NT2/D1 (cell line): ENCODE measurements around the gene ZCCHC14.

Source experiments
- DNase-seq: peaks from one replicate; pipeline ENCODE4 v3.0.0-alpha.2; 2011; ENCODE audit warnings: low read depth, low spot score
- H3K27me3 ChIP-seq: 2 replicates; pipeline ENCODE4 v1.6.0; 2011; ENCODE audit warnings: mild to moderate bottlenecking; ENCODE audit not compliant: insufficient read length, insufficient read depth
- H3K36me3 ChIP-seq: 2 replicates; pipeline ENCODE4 v1.6.1; 2011; ENCODE audit warnings: mild to moderate bottlenecking, low read length, mixed read lengths; ENCODE audit not compliant: insufficient read depth, insufficient read length
- H3K4me1 ChIP-seq: 2 replicates; pipeline ENCODE4 v1.5.1; 2011; ENCODE audit not compliant: insufficient read depth, insufficient read length
- H3K4me3 ChIP-seq: 2 replicates; pipeline ENCODE4 v1.5.1; 2011; ENCODE audit warnings: low read depth; ENCODE audit not compliant: insufficient read length
- H3K9ac ChIP-seq: 2 replicates; pipeline ENCODE4 v1.6.0; 2011; ENCODE audit warnings: low read depth; ENCODE audit not compliant: insufficient read length
- H3K9me3 ChIP-seq: 2 replicates; pipeline ENCODE4 v1.5.1; 2011; ENCODE audit warnings: mild to moderate bottlenecking, low read length; ENCODE audit not compliant: insufficient read depth
- SUZ12 ChIP-seq: IDR thresholded peaks from 2 replicates; pipeline ENCODE4 v1.6.1; 2011; ENCODE audit not compliant: insufficient read length, insufficient read depth; ENCODE audit errors: extremely low read depth
- YY1 ChIP-seq: IDR thresholded peaks from 2 replicates; pipeline ENCODE4 v1.6.1; 2011; ENCODE audit not compliant: insufficient read length, insufficient read depth
- ZNF274 ChIP-seq: IDR thresholded peaks from 2 replicates; pipeline ENCODE4 v1.6.1; 2011; ENCODE audit warnings: mild to moderate bottlenecking, low read depth, low read length

ZCCHC14 gene

GRCh38 chr16:87447323-87447722 lies 45.5 kb downstream of the ZCCHC14 start:
- DNase-seq: no peak
- no peaks in the 10 kb centered on the region for H3K4me1 ChIP-seq
- H3K4me3 ChIP-seq: no peak overlapping the region
- no peaks in the 10 kb centered on the region for H3K27me3 ChIP-seq
- TF ChIP-seq ZNF274 (no peak), YY1 (no peak), SUZ12 (no peak)
- peaks cover 55% of the 10 kb centered on the region for H3K36me3 ChIP-seq
- H3K9me3 ChIP-seq: peaks cover 13% of the 10 kb centered on the region
- no peak overlapping the region for H3K9ac ChIP-seq

DNA sequence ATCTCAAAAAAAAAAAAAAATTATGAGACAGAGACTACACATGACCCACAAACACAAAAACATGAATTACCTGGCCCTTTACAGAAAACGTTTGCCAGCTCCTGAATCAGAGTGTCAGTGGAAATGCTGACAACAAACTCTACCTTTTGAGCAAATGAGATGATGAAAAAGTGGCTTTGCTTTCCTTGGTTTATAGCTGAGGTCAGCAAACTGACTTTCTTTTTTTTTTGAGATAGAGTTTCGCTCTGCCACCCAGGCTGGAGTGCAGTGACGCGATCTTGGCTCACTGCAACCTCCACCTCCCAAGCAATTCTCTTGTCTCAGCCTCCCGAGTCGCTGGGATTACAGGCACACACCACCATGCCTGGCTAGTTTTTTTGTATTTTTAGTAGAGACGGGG lies 46.3 kb downstream of the ZCCHC14 start:
- Histone ChIP-seq H3K27me3 (no peaks in the 10 kb centered on the region), H3K9ac (no peak overlapping the region), H3K4me1 (no peaks in the 10 kb centered on the region), H3K9me3 (peaks cover 13% of the 10 kb centered on the region), H3K36me3 (peaks cover 55% of the 10 kb centered on the region), H3K4me3 (no peak overlapping the region)
- TF ChIP-seq SUZ12: no peak
- no peak for TF ChIP-seq ZNF274
- no peak for TF ChIP-seq YY1
- DNase-seq: no peak

- TF ChIP-seq YY1 (no peak), ZNF274 (no peak)
- Histone ChIP-seq H3K4me3 (no peak overlapping the region), H3K9ac (no peak overlapping the region), H3K4me1 (no peaks in the 10 kb centered on the region), H3K9me3 (peaks cover 13% of the 10 kb centered on the region), H3K27me3 (no peaks in the 10 kb centered on the region), H3K36me3 (peaks cover 51% of the 10 kb centered on the region)
- no peak for DNase-seq
Measured at GRCh38 chr16:87445486-87445885, 47.3 kb downstream of the ZCCHC14 start.

DNA sequence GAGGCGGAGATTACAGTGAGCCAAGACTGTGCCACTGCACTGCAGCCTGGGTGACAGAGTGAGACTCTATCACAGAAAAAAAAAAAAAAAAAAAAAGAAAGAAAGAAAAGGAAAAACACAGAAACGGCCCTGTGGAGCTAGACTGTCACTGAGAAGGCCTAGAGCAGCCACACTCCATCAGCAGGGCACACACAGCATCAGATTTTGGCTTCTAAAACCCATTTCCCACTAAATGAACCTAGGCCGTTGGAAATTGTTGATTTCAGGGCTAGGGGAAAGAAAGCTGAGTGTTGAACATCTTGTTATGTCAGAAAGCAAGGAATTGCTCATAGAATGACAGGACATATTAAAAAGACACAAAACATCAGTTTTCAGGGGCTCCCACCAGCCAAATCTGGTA lies 48.9 kb downstream of the ZCCHC14 start:
- DNase-seq: no peak
- TF ChIP-seq SUZ12 (no peak), ZNF274 (no peak), YY1 (no peak)
- Histone ChIP-seq H3K4me1 (no peaks in the 10 kb centered on the region), H3K36me3 (peaks cover 46% of the 10 kb centered on the region), H3K9ac (no peak overlapping the region), H3K27me3 (no peaks in the 10 kb centered on the region), H3K9me3 (peaks cover 13% of the 10 kb centered on the region), H3K4me3 (no peak overlapping the region)

DNA sequence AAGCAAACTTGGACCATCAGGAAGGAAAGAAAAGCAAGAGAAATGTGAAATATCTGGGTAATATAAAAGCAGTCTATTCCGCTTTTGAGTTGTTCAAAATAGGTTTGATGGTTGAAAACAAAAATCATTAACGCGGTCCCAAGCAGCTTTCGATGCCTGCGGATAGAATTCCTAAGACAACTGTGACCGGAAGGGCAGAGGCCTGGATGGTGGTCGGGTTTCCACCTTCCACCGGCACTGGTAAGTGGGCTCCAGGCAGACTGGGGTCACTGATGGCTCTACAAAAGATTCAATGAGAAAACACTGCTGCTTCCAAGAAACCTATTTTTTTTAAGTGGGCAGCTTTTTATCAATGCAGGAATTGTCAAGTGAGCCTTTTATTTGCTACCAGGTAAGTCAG lies 49.8 kb downstream of the ZCCHC14 start:
- DNase-seq: no peak

DNA sequence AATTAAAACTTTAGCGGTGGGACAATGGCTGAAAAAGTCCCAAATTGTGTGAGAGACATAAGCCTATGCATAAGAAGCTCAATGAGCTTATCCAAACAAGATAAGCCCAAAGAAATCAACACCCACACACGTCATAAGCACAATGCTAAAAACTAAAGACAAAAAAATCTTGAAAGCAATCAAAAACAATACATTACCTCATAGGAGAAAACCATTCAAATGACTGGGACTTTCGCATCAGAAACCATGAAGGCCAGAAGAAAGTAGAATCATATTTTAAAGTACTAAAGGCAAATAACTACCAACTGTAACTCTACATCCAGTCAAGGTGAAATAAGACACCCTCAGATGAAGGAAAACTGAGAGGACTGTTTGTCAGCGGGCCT lies 50.2 kb downstream of the ZCCHC14 start:
- Histone ChIP-seq H3K36me3 (peaks cover 38% of the 10 kb centered on the region), H3K9me3 (peaks cover 13% of the 10 kb centered on the region), H3K4me1 (no peaks in the 10 kb centered on the region), H3K9ac (no peak overlapping the region), H3K4me3 (no peak overlapping the region), H3K27me3 (no peaks in the 10 kb centered on the region)
- no peak for DNase-seq
- TF ChIP-seq YY1 (no peak), ZNF274 (no peak), SUZ12 (no peak)

More for the DNA sequence above, 49.8 kb downstream of the ZCCHC14 start:
- no peaks in the 10 kb centered on the region for H3K27me3 ChIP-seq
- no peak overlapping the region for H3K4me3 ChIP-seq
- H3K36me3 ChIP-seq: peaks cover 38% of the 10 kb centered on the region
- no peaks in the 10 kb centered on the region for H3K4me1 ChIP-seq
- H3K9ac ChIP-seq: no peak overlapping the region
- peaks cover 13% of the 10 kb centered on the region for H3K9me3 ChIP-seq
- TF ChIP-seq YY1: no peak
- TF ChIP-seq ZNF274: no peak
- no peak for TF ChIP-seq SUZ12

- Histone ChIP-seq H3K9me3 (peaks cover 13% of the 10 kb centered on the region), H3K27me3 (no peaks in the 10 kb centered on the region), H3K4me1 (no peaks in the 10 kb centered on the region), H3K36me3 (peaks cover 32% of the 10 kb centered on the region), H3K9ac (no peak overlapping the region), H3K4me3 (no peak overlapping the region)
- TF ChIP-seq YY1 (no peak), ZNF274 (no peak), SUZ12 (no peak)
- DNase-seq: no peak
Measured at GRCh38 chr16:87441886-87442580, 50.8 kb downstream of the ZCCHC14 start.
